Right lung (tissue), 10 donors: Measurements from ENCODE around the gene F8A3. TPM values are rescaled to one million over a fixed set of nuclear protein-coding genes. Genes with fewer than 3 reads are reported as not detected.
"Not testable (repeated sequence)": the region's sequence is repeated elsewhere in the genome, so short reads cannot be mapped to it uniquely, and the experiment has no call there.

Experiments
- DNase-seq, 2 donors: peaks; one replicate each; pipeline ENCODE4 v3.0.0-alpha.2; 2013
- long read RNA-seq, 8 donors: transcript quantifications; one replicate each; lab custom pipeline, GENCODE V29; 2026
- polyA plus RNA-seq, 5 donors: library from polyadenylated mRNA; unstranded; fragments of 120-200 nt; gene quantifications; one replicate each; pipeline versions ENCODE4 v1.2.1 to v1.2.3, GENCODE V29; 2013; ENCODE audit warnings: inconsistent platforms in 1 of 5, low replicate concordance in 1 of 5; ENCODE audit not compliant: insufficient read length in 5 of 5, insufficient read depth in 1 of 5

F8A3 gene
- 10 to 100 TPM in 2 of 5 donors, 1 to 10 TPM in 2, not detected in 1; 2.6 to 11.6 (median 9.9) TPM for polyA plus RNA-seq
- long read RNA-seq, donor 1, transcript F8A3-201 (1 exons, 1,759 nt), result major isoform, 6 of 6 reads
- long read RNA-seq, donor 1, partial matches to known transcripts, result 0 of 6 reads
- long read RNA-seq, donor 1, other reads (novel, unspliced or antisense), result 0 of 6 reads
- long read RNA-seq, donor 2, transcript F8A3-201 (1 exons, 1,759 nt), result major isoform, 5 of 5 reads
- long read RNA-seq, donor 2, partial matches to known transcripts, result 0 of 5 reads
- long read RNA-seq, donor 2, other reads (novel, unspliced or antisense), result 0 of 5 reads
- long read RNA-seq, donor 3, transcript F8A3-201 (1 exons, 1,759 nt), result major isoform, 5 of 5 reads
- long read RNA-seq, donor 3, partial matches to known transcripts, result 0 of 5 reads
- long read RNA-seq, donor 3, other reads (novel, unspliced or antisense), result 0 of 5 reads
- long read RNA-seq, donor 4, transcript F8A3-201 (1 exons, 1,759 nt), result major isoform, 6 of 6 reads
- long read RNA-seq, donor 4, partial matches to known transcripts, result 0 of 6 reads
- long read RNA-seq, donor 4, other reads (novel, unspliced or antisense), result 0 of 6 reads
- long read RNA-seq, donor 5, partial matches to known transcripts, result 0 of 4 reads
- long read RNA-seq, donor 5, other reads (novel, unspliced or antisense), result 0 of 4 reads
- long read RNA-seq, donor 6, transcript F8A3-201 (1 exons, 1,759 nt), result major isoform, 9 of 9 reads
- long read RNA-seq, donor 6, partial matches to known transcripts, result 0 of 9 reads
- long read RNA-seq, donor 6, other reads (novel, unspliced or antisense), result 0 of 9 reads
- long read RNA-seq, donor 7, partial matches to known transcripts, result 0 of 4 reads
- long read RNA-seq, donor 7, other reads (novel, unspliced or antisense), result 0 of 4 reads
- long read RNA-seq, donor 8, partial matches to known transcripts, result 0 of 1 reads
- long read RNA-seq, donor 8, other reads (novel, unspliced or antisense), result 0 of 1 reads

DNA sequence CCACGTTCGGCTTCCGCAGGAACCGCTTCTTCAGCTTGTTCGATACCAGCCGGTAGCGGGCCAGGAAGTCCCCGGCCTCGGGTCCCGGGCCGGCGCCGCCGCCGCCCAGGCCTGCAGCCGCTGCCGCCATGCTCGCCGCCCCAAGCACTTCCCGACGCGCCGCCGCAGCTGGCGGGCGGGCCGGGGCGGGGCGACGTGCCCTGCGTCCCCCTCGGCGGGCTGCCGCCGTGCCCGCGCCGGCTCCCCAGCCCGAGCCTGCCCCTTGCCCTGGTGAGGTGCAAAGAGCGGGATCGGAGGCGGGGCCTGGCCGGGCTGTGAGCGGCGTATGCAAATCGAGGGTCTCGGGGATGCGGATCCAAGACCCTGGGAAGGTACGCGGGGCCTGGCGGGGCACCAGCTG lies at the start of gene F8A3:
Gene F8A3, minus strand, starts transcription at position 150 of the 400 bp plus-strand sequence. Its CDS starts 20 bp downstream, at position 130.
- DNase-seq, result not testable (repeated sequence)

DNA sequence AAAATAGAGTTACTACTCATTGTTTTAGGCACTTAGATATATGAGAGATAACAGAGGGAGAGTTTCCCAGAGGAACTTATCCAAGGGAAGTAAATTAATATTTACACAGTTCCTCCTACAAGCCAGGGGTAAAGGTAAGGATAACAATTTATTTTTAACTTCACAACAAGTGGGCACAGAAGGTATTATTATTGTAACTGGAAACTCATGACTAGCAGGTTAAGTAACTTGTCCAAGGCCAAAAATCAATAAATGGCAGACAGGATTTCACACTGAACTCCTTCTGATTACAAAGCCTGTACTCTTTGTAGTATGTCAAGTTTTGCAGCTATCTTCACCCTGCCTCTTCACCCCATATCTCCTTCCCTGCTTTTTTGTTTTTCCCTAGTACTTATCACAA lies 46.9 kb upstream of the F8A3 start:
- no peak for DNase-seq

DNA sequence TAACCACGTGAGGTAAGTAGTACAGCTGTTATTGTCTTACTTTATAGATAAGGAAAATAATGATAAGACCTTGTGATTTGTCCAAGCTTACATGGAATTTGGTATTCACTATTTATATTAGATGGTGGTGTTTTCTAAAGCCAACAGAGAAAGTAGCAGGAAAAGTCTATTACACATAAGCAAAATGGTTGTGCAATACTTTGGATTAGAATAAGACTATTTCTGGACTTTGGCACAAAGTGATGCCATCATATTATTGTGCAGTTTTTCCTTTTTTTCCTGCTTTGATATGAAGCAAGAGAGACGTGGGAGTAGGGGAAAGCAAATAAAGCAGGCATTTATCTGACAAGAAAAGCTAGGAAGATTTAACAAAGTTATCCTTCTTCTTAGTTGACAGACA lies 36.7 kb upstream of the F8A3 start:
- DNase-seq, result not testable (repeated sequence)

DNA sequence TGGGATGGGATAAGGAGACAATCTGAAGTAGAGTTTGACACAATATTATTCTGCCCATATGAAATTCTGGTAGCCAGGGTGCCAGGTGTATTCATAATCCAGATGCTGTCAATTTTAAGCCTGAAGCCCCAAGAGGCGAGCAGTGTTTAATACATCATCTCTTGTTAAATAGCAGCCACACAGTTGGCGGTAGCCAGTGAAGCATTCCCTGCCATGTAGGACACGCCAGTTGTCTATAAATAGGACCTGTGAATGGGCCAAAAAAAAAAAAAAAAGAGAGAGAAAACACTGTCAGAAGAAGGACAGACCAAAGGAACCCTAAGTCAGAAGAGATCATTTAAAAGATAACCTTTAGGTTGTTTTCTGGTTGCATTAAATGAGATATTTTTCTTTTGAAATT lies 33.0 kb upstream of the F8A3 start:
- not testable (repeated sequence) for DNase-seq

DNA sequence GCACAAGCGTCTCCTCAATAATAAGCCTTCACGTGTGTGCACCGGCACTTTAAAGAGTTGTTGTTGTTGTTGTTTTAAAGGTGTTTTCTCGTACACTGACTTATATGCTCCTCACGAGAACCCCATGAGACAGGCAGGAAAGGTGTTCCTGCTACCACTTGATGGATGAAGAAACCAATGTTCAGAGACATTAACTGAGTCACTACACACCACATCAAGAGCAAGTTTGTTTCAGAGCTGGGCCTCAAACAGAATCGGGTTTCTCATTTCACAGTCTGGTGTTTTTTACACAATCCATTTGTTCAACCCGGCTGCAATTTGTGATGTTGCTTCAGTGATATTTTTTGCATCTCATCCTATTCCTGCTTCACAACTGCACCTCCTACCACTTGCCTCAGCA lies 18.7 kb upstream of the F8A3 start:
- not testable (repeated sequence) for DNase-seq

DNA sequence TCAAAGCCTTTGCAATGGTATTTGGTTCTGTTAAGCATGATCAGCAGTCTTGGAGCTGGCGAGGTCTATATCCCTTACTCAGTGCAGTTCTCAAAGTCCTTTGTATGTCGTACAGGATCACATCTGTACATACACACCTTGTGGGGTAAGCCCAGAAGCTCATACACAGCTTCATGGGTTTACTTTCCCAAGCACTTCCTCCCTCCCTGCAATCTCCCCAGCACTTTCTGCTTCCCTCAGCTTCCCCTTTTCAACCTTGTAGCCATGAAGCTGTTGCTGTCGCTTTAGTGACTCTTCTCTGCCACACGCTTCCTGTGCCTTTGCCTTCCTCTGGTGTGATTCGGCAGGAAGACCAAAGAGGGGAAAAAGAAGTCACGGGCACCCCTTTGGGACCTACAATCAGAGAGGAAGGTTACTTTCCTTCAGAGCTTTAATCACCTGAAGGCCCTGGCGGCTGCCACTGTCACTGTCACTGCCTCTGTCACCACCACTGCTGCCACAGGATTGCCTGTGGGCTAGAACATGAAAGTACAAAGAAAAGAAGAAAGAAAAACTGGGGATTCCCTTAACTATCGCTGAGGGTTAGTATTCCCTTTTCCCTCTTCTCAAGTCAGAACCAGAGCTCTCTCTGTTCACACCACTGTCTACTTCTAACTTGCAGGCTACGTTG lies 8.0 kb upstream of the F8A3 start:
- not testable (repeated sequence) for DNase-seq

DNA sequence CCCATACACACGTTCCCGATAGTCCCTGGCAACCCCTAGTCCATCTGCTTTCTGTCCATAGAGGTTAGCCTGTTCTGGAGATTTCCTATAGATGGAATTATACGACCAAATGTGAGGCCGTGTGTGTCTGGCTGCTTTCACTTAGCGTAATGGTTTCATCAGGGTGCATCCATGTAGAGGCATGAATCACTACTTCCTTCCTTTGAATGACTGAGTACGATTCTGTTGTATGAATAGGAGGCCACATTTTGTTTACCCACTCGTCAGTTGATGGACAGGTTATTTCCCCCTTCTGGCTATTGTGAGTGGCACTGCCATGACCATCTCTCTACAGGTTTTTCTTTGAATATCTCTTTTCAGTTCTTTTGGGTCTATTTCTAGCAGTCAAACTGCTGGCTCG lies 2.1 kb upstream of the F8A3 start:
- DNase-seq, result not testable (repeated sequence)

DNA sequence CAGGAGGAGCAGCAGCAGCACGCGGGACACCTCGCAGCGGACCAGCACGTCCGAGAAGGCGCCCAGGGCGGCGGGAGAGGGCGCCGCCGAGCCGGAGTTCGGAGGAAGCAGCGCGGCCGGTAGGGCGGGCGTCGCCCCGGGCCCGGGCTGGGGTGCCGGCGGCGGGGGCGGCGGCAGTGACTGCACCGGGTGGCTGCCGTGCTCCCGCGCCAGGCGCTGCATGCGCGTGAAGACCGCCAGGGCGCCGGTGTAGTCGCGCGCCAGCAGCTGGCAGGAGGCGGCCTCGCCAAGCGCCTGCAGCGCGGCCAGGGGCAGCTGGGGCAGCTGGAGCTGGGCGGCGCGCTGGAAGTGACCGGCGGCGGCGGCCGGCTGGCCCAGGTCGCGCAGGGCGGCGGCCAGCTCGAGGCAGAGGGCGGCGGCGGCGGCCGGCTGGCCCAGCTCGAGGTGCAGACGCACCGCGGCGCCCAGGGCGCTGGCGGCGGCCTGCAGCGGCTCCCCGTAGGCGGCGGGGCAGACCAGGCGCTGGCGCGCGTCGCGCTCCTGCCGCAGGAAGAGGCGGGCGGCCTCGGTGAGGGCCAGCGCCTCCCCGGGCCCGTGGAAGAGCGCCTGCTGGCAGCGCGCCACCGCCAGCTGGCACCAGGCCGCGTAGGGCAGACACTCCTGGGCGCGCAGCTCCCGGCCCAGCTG lies 516 bp downstream of the F8A3 start:
- DNase-seq, result not testable (repeated sequence)

DNA sequence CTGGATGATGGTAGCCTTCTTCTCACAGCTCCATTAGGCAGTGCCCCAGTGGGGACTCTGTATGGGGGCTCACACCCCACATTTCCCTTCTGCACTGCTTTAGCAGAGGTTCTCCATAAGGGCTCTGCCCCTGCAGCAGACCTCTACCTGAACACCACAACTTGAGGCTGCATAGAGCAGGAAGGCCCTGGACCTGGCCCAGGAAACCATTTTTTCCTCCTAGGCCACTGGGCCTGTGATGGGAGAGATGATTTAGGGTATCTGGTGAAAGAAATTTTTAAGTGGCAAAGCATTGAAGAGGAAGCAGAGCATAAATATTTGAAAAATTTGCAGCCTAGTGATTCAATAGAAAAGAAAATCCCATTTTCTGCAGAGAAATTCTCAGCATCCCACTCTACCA lies 17.3 kb downstream of the F8A3 start:
- DNase-seq, result no peak

DNA sequence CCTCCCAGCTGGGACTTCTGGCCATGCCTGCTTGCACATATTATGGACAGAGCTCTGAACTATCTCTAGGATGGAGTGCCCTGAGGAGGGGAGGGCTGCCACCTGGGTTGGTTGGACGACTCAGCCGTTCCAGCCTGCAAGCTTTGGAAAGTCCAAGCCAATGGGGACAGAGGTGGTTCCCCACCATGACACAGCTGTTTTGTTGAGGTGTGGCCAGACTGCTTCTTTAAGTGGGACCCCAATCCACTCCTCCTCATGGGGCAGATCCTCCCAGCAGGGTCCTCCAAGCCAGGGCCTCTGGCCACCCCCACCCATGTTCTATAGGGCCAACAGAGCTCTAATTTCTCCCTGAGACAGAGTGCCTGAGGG lies 22.7 kb downstream of the F8A3 start:
- no peak for DNase-seq

DNA sequence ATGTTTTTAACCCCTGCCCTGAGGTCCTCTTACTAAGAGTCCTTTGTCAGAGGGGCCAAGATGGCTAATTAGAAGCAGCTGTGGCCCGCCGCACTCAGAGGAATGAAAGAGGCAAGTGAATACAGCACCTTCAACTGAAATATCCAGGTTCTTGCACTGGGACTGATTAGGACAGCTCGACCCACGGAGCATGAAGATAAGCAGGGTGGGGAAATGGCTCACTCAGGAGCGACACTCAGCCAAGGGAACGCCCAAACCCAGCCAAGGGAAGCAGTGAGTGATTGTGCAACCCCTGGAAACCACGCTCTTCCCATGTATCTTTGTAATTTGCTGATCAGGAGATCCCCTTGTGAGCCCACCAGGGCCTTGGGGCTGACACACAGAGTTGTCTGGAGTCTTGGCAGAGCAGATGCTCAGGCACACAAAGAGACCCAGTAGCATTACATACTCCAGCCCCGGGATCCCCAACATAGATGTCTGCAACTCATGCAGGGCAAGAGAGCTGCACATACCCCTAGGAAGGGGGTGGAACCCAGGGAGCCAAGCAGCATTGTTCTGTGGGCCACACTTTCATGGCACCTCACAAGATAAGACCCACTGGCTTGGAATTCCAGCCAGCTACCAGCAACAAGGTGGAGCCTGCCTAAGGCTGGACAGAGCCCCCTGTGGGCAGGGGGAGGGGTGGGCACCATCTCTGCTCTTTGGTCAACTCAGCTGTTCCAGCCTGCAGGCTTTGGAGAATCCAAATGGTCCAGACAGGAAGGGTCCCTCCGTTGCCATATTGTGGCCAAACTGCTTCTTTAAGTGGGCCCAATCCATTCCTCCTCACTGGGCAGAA lies 23.3 kb downstream of the F8A3 start:
- no peak for DNase-seq

DNA sequence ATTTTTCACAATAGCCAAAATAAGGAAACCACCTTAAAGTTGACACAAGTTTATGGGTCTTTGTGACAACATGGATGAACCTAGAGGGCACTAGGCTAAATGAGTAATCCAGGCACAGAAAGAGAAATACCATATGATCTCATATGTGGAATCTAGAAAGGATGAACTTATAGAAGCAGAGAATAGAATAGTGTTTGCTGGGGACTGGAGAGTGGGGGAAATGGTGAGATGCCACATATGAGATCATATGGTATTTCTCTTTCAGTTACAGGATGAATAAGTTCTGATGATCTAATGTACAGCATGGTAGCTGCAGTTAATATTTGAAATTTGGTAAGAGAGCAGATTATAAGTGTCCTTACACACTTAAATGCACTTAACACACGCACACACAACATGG lies 40.7 kb downstream of the F8A3 start:
- DNase-seq, result no peak

Other genes with a start within 250 kb of the F8A3 start
- 10 to 100 TPM; 61.6 to 90.1 (median 68.6) TPM for gene VBP1, start 242.2 kb downstream of the F8A3 start, polyA plus RNA-seq
- 1 to 10 TPM in 3 of 5 donors, under 1 TPM in 2; 0.77 to 1.2 (median 1.0) TPM for gene RAB39B, start 194.1 kb downstream of the F8A3 start, polyA plus RNA-seq
- 10 to 100 TPM in 2 of 5 donors, 1 to 10 TPM in 3; 9.1 to 12.4 (median 9.9) TPM for gene CLIC2, start 124.0 kb downstream of the F8A3 start, polyA plus RNA-seq
- not detected for gene F8A2, start 76.5 kb downstream of the F8A3 start, polyA plus RNA-seq
- 1 to 10 TPM; 1.6 to 3.2 (median 2.6) TPM for gene SPRY3, start 154.0 kb upstream of the F8A3 start, polyA plus RNA-seq
- gene TMLHE, start 154.3 kb upstream of the F8A3 start, polyA plus RNA-seq, result 10 to 100 TPM; 17.7 to 28.7 (median 26.2) TPM